ENCODE results near the gene PRKD2.

Gene PRKD2

GRCh38 chr19:46739290-46739771, 22.4 kb upstream of the PRKD2 start:
- FAIRE-seq, result no peak

- FAIRE-seq, result no peak
Observed at GRCh38 chr19:46737761-46738171, 20.9 kb upstream of the PRKD2 start.

- no peak for FAIRE-seq
Observed at GRCh38 chr19:46737298-46737654, 20.4 kb upstream of the PRKD2 start.

GRCh38 chr19:46736531-46737297, 19.8 kb upstream of the PRKD2 start:
- FAIRE-seq, result no peak

- no peak for FAIRE-seq
Observed at GRCh38 chr19:46733690-46734292, 16.9 kb upstream of the PRKD2 start.

- no peak for FAIRE-seq
Observed at GRCh38 chr19:46732966-46733689, 16.2 kb upstream of the PRKD2 start.

GRCh38 chr19:46732172-46732938, 15.4 kb upstream of the PRKD2 start:
- FAIRE-seq, result no peak

GRCh38 chr19:46731584-46731983, 14.7 kb upstream of the PRKD2 start:
- no peak for FAIRE-seq

- no peak for FAIRE-seq
Observed at GRCh38 chr19:46731007-46731501, 14.1 kb upstream of the PRKD2 start.

GRCh38 chr19:46730595-46730994, 13.7 kb upstream of the PRKD2 start:
- FAIRE-seq, result no peak

- FAIRE-seq, result no peak
Observed at GRCh38 chr19:46730187-46730586, 13.3 kb upstream of the PRKD2 start.

- FAIRE-seq, result no peak
Observed at GRCh38 chr19:46729696-46730095, 12.8 kb upstream of the PRKD2 start.

GRCh38 chr19:46728693-46729339, 11.9 kb upstream of the PRKD2 start:
- no peak for FAIRE-seq

- no peak for FAIRE-seq
Observed at GRCh38 chr19:46728208-46728607, 11.3 kb upstream of the PRKD2 start.

GRCh38 chr19:46727757-46728156, 10.8 kb upstream of the PRKD2 start:
- FAIRE-seq, result no peak

GRCh38 chr19:46726971-46727501, 10.1 kb upstream of the PRKD2 start:
- no peak for FAIRE-seq

- FAIRE-seq, result no peak
Observed at GRCh38 chr19:46726551-46726950, 9.6 kb upstream of the PRKD2 start.

GRCh38 chr19:46725859-46726393, 9.0 kb upstream of the PRKD2 start:
- no peak for FAIRE-seq

GRCh38 chr19:46725036-46725820, 8.3 kb upstream of the PRKD2 start:
- FAIRE-seq, result no peak

GRCh38 chr19:46724468-46724867, 7.6 kb upstream of the PRKD2 start:
- no peak for FAIRE-seq

GRCh38 chr19:46723471-46723870, 6.6 kb upstream of the PRKD2 start:
- FAIRE-seq, result no peak

Measured in TTC549 (cell line).